KOPT-K1 (cell line): Measurements from ENCODE around the gene PPTC7.
"Not testable (repeated sequence)": the region's sequence is repeated elsewhere in the genome, so short reads cannot be mapped to it uniquely, and the experiment has no call there.

Experiments used
- H3K27ac ChIP-seq: fragments of 200-600 bp; sonication (generic); 2 replicates; pipeline ENCODE4 v1.5.1; 2016; ENCODE audit warnings: antibody characterized with exemption, mild to moderate bottlenecking, low read depth, low read length; ENCODE audit not compliant: poor library complexity, severe bottlenecking
- H3K36me3 ChIP-seq: fragments of 200-600 bp; sonication (generic); 2 replicates; pipeline ENCODE4 v1.5.1; 2017; ENCODE audit warnings: antibody characterized with exemption, mild to moderate bottlenecking, low read length, moderate library complexity; ENCODE audit not compliant: insufficient read depth
- H3K9me3 ChIP-seq: fragments of 200-600 bp; sonication (generic); 2 replicates; pipeline ENCODE4 v1.5.1; 2017; ENCODE audit warnings: antibody characterized with exemption, low read length, mild to moderate bottlenecking; ENCODE audit not compliant: insufficient read depth, poor library complexity, severe bottlenecking

PPTC7 gene

GRCh38 chr12:110557300-110557699 lies 25.8 kb downstream of the PPTC7 start:
- H3K27ac ChIP-seq: no peak overlapping the region
- H3K36me3 ChIP-seq: peaks cover 10% of the 10 kb centered on the region
- H3K9me3 ChIP-seq: no peaks in the 10 kb centered on the region

- Histone ChIP-seq H3K36me3 (peaks cover 15% of the 10 kb centered on the region), H3K9me3 (no peaks in the 10 kb centered on the region), H3K27ac (no peak overlapping the region)
Measured at GRCh38 chr12:110556705-110557104, 26.4 kb downstream of the PPTC7 start.

- peaks cover 24% of the 10 kb centered on the region for H3K36me3 ChIP-seq
- H3K27ac ChIP-seq: no peak overlapping the region
- H3K9me3 ChIP-seq: no peaks in the 10 kb centered on the region
Measured at GRCh38 chr12:110555577-110556406, 27.3 kb downstream of the PPTC7 start.

DNA sequence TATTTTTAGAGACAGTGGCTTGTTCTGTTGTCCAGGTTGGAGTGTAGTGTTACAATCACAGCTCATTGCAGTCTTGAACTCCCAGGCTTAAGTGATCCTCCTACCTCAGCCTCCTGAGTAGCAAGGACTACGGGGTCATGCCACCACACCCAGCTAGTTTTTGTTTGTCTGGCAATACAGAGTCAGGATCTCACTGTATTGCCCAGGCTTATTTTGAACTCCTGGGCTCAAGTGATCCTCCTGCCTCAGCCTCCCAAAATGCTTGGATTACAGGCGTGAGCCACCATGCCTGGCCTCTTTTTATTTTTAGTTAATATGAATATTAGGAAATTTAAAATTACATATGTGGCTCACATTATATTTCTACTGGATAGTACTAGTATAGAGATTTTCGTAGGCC lies 28.9 kb downstream of the PPTC7 start:
- Histone ChIP-seq H3K36me3 (peaks cover 28% of the 10 kb centered on the region), H3K9me3 (no peaks in the 10 kb centered on the region), H3K27ac (no peak overlapping the region)

DNA sequence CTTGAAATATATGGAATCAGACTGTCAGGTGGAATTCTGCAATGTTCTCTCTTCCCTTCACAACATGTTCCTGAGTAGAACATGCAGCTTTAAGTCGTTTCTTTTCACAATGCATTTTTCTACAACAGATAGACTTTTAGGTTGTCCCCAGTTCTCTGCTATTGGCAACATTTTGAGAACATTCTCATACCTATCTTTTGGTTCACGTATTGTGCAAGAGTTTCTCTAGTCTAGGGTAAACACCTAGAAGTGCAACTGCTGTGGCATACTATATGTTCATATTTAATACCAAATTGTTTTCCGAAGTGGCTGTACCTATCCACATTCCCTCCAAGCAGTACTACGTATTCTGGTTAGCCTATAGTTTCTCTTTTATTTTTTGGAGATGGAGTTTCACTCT lies 32.1 kb downstream of the PPTC7 start:
- Histone ChIP-seq H3K9me3 (no peaks in the 10 kb centered on the region), H3K36me3 (peaks cover 56% of the 10 kb centered on the region), H3K27ac (no peak overlapping the region)

DNA sequence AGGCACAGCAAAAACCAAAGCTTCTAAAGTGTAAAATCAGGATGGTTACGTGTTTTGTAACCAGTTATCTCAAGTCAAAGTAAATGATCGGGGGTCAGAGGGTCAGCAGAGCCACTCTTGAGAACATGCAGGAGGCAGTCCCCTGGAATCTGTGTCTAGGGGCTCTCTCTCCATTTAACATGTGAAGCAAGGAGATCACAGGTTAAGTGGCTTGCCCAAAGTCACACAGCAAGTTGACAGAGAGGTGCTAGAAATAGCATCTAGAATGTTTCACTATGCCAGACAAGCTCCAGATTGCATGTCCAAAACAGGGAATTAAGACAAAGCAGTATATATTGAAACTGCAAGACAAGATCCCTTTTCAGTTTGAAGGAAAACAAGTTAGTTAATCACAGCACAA lies 33.4 kb downstream of the PPTC7 start:
- Histone ChIP-seq H3K9me3 (no peaks in the 10 kb centered on the region), H3K36me3 (peaks cover 69% of the 10 kb centered on the region), H3K27ac (no peak overlapping the region)

- peaks cover 79% of the 10 kb centered on the region for H3K36me3 ChIP-seq
- H3K27ac ChIP-seq: no peak overlapping the region
- H3K9me3 ChIP-seq: no peaks in the 10 kb centered on the region
Measured at GRCh38 chr12:110548678-110549077, 34.4 kb downstream of the PPTC7 start.

DNA sequence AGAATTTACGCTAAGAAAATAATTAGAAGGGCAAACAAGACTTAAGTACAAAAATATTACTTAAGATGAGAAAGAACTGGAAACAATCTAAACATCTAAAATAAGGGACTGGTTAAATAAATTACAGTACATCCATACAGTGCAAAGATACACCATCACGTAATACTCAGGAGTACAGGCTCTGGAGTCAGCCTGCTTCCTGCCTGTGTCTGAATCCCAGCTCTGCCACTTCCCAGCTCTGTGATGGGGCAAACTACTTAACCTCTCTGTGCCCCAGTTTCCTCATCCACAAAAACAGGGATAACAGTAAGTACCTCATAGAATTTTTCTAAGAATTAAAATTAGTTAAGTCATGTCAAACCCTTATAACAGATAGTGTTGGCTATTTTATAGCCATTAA lies 36.0 kb downstream of the PPTC7 start:
- no peaks in the 10 kb centered on the region for H3K9me3 ChIP-seq

DNA sequence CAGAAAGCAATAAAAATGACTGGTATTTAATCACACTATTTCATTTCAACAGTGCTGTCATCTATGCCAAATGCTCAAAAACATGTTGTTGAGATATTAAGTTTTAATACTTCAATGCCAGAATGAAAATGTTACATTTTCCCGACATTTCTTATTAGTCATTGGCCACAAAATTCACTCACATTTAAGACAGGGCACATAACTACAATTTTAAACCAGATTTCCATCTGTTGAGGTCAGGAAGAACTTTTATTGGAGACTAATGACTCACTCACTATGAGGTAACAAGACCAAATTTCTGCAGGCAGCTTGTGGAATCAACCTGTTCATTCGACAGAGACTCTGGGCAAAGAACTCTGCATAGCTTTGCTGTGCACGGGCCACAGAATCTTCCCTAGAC lies 36.8 kb downstream of the PPTC7 start:
- Histone ChIP-seq H3K9me3 (no peaks in the 10 kb centered on the region), H3K27ac (no peak overlapping the region), H3K36me3 (peaks cover 94% of the 10 kb centered on the region)

More for the DNA sequence above, 36.0 kb downstream of the PPTC7 start:
- Histone ChIP-seq H3K27ac (no peak overlapping the region), H3K36me3 (peaks cover 94% of the 10 kb centered on the region)

DNA sequence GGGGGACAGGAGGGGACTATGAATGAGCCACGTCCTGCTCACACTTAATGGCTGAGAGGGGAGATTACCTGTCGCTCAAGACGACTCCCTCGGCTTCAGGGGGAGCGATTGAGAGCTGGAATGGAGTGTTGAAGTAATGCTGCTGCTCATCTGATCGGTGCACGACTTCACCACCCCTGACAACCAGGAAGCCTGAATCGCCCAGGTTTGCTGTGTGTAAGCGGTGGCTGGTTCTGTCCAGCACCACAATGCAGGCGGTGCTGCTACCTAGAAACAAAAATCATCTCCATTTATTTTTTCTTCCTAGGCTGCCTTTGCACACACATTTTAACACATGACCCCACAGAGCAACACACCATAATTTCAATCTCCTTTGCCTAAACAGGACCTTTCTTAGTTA lies 37.3 kb downstream of the PPTC7 start:
- no peaks in the 10 kb centered on the region for H3K9me3 ChIP-seq
- no peak overlapping the region for H3K27ac ChIP-seq

GRCh38 chr12:110545259-110545658 lies 37.9 kb downstream of the PPTC7 start:
- not testable (repeated sequence) for H3K27ac ChIP-seq, H3K9me3 ChIP-seq
- peaks cover 89% of the 10 kb centered on the region for H3K36me3 ChIP-seq

More for the DNA sequence above, 37.3 kb downstream of the PPTC7 start:
- H3K36me3 ChIP-seq: peaks cover 90% of the 10 kb centered on the region

- peaks cover 91% of the 10 kb centered on the region for H3K36me3 ChIP-seq
- H3K27ac ChIP-seq: no peak overlapping the region
- no peaks in the 10 kb centered on the region for H3K9me3 ChIP-seq
Measured at GRCh38 chr12:110543965-110544364, 39.2 kb downstream of the PPTC7 start.

- H3K36me3 ChIP-seq: peaks cover 91% of the 10 kb centered on the region
- no peaks in the 10 kb centered on the region for H3K9me3 ChIP-seq
- H3K27ac ChIP-seq: no peak overlapping the region
Measured at GRCh38 chr12:110543252-110543959, 39.7 kb downstream of the PPTC7 start.

DNA sequence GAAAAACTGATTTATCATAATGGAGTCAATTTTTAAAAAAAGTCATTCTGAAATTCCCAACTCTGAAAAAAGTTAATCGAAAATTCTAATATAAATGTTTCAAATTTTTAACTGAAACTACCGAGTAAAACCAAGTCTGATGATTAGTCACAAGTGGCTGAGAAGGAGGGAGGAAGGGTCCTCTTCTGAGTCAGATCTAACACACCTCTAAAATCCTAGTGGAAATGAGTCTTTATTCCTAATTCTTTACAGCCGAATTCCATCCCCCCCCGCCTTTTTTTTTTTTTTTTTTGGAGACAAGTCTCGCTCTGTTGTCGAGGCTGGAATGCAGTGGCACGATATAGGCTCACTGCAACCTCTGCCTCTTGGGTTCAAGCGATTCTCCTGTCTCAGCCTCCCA lies 43.1 kb downstream of the PPTC7 start:
- H3K27ac ChIP-seq: no peak overlapping the region
- H3K36me3 ChIP-seq: peaks cover 95% of the 10 kb centered on the region
- no peaks in the 10 kb centered on the region for H3K9me3 ChIP-seq

DNA sequence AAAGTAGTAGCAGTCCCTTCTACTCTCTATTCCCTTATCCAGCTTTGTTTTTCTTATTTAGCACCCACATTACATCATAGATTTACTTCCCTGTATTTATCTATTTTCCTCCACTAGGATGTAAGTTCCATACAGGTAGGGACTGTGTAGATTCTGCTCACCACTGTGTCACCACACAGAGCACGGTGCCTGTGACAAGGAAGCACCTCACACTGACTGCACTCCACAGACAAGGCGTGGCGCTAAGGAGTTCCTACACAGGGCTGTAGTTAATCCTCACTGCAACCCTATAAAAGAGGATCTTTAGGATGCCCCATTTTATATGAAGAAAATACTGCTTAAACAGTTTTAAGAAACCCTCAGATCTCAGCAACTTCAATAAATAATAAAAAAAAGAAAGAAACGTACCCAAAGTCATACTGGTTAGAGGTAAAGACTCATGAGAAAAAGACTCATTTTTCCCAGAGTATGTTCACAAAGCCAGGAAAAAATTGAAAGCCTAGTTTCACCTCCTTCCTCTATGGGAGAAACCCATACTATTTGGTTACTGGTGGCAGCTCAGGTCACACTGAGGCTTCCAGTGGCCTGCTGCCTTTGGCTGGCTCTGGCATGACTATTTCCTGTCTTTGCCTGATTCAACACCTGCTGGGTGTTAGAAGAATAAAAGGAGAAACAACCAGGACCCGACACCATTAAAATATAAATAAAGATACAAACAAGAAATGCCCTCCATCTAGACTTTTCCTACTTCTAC lies 44.1 kb downstream of the PPTC7 start:
- no peak overlapping the region for H3K27ac ChIP-seq
- H3K36me3 ChIP-seq: peaks cover 95% of the 10 kb centered on the region
- H3K9me3 ChIP-seq: no peaks in the 10 kb centered on the region
